ENCODE results near the gene ZNF277. TPM values are rescaled to one million over a fixed set of nuclear protein-coding genes. Genes with fewer than 3 reads are reported as not detected.

The ZNF277 gene
- total RNA-seq, 1 experiment from 2014 or later, result 12.8 TPM

GRCh38 chr7:112176241-112176640 is 30.3 kb upstream of the ZNF277 start:
- H3K27me3 ChIP-seq (ENCODE audit: control insufficient read depth, insufficient read depth, low read length), result no peaks in the 10 kb centered on the region
- TF ChIP-seq TCF7L2 (IDR thresholded peaks at IDR 0.05; ENCODE audit: low read depth, low read length), result no peak
- no peak for TF ChIP-seq CTCF (IDR thresholded peaks at IDR 0.05)
- TF ChIP-seq REST (IDR thresholded peaks at IDR 0.05; ENCODE audit: insufficient read depth in 1 of 2, low read depth in 2 of 2, low read length in 1 of 2), result no peak
- TF ChIP-seq POLR2AphosphoS5 (IDR thresholded peaks at IDR 0.05; ENCODE audit: low read depth, low read length), result no peak
- no peak for TF ChIP-seq SIN3A (IDR thresholded peaks at IDR 0.05; ENCODE audit: borderline replicate concordance, insufficient read depth, low read depth, low read length)
- ChIA-PET CTCF (no interaction called here), POLR2A (no interaction called here)
- ATAC-seq, result no peak
- no TSS peak for BruUV-seq (replicated peaks)
- in situ Hi-C loops (cut with HindIII; ENCODE audit: low pct_unique_long_range_greater_than_20kb, low sequenced_read_pairs), result no loop called here
- H3K4me3 ChIP-seq (ENCODE audit: low read depth in 2 of 2, low read length in 2 of 2), result no peak overlapping the region
- DNase-seq (ENCODE audit: low read depth, low spot score), result no peak
- H3K4me1 ChIP-seq (ENCODE audit: control insufficient read depth, insufficient read depth, low read length), result no peaks in the 10 kb centered on the region
- H3K36me3 ChIP-seq (ENCODE audit: control insufficient read depth, insufficient read depth, low read length), result no peaks in the 10 kb centered on the region
- H3K27ac ChIP-seq (ENCODE audit: low read length), result no peak overlapping the region
- intact Hi-C loops (cut with micrococcal nuclease; ENCODE audit: unreplicated experiment), result no loop called here
- no peaks in the 10 kb centered on the region for H3K9me3 ChIP-seq (ENCODE audit: control insufficient read depth, insufficient read depth, low read depth, low read length)

GRCh38 chr7:112176693-112177415 is 29.6 kb upstream of the ZNF277 start:
- Histone ChIP-seq H3K27me3 (ENCODE audit: control insufficient read depth, insufficient read depth, low read length) (no peaks in the 10 kb centered on the region), H3K9me3 (ENCODE audit: control insufficient read depth, insufficient read depth, low read depth, low read length) (no peaks in the 10 kb centered on the region), H3K27ac (ENCODE audit: low read length) (no peak overlapping the region), H3K4me3 (ENCODE audit: low read depth in 2 of 2, low read length in 2 of 2) (no peak overlapping the region), H3K36me3 (ENCODE audit: control insufficient read depth, insufficient read depth, low read length) (no peaks in the 10 kb centered on the region), H3K4me1 (ENCODE audit: control insufficient read depth, insufficient read depth, low read length) (no peaks in the 10 kb centered on the region)
- BruUV-seq (replicated peaks), result no TSS peak
- in situ Hi-C loops (cut with HindIII; ENCODE audit: low pct_unique_long_range_greater_than_20kb, low sequenced_read_pairs) (no loop called here), intact Hi-C loops (cut with micrococcal nuclease; ENCODE audit: unreplicated experiment) (no loop called here)
- TF ChIP-seq CTCF (IDR thresholded peaks at IDR 0.05) (no peak), SIN3A (IDR thresholded peaks at IDR 0.05; ENCODE audit: borderline replicate concordance, insufficient read depth, low read depth, low read length) (no peak), REST (IDR thresholded peaks at IDR 0.05; ENCODE audit: insufficient read depth in 1 of 2, low read depth in 2 of 2, low read length in 1 of 2) (no peak), POLR2AphosphoS5 (IDR thresholded peaks at IDR 0.05; ENCODE audit: low read depth, low read length) (no peak), TCF7L2 (IDR thresholded peaks at IDR 0.05; ENCODE audit: low read depth, low read length) (no peak)
- ChIA-PET CTCF (no interaction called here), POLR2A (interaction anchor here (0.5 kb wide), 2 partner anchors 28 to 758 kb away, joined by 3 to 4 read pairs; no protein-coding TSS in a partner anchor)
- no peak for ATAC-seq
- no peak for DNase-seq (ENCODE audit: low read depth, low spot score)
